ENCODE results near the gene WDR45B. TPM values are rescaled to one million over a fixed set of nuclear protein-coding genes. Genes with fewer than 3 reads are reported as not detected.

Gene WDR45B
- total and polyA plus RNA-seq, 2 experiments from 2014 or later: 87.3 to 87.8 TPM

DNA sequence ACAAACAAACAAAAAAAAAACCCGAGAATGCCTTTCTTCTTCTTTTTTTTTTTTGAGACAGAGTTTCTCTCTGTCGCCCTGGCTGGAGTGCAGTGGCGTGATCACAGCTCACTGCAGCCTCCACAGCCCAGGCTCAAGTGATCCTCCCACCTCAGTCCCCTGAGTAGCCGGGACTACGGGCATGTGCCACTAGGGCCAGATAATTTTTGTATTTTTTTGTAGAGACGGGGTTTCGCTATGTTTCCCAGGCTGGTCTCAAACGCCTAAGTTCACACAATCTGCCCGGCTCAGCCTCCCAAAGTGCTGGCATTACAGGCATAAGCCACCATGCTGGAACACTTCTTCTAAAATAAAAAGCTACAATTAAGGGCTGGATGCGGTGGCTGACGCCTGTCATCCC is 17.0 kb upstream of the WDR45B start:
- no peaks in the 10 kb centered on the region for H3K9me3 ChIP-seq (ENCODE audit: low read depth)
- DNase-seq: no peak
- peaks cover 8% of the 10 kb centered on the region; the same call in 1 of the 2 replicates for H3K4me1 ChIP-seq (ENCODE audit: insufficient read depth)
- in situ Hi-C loops (cut with MboI): no loop called here
- TF ChIP-seq EZH2phosphoT487 (IDR thresholded peaks at IDR 0.05; ENCODE audit: insufficient read depth, low read depth) (no peak), EZH2 (IDR thresholded peaks at IDR 0.05; ENCODE audit: insufficient read depth, poor library complexity, severe bottlenecking) (no peak)
- no peaks in the 10 kb centered on the region for H3K27me3 ChIP-seq (replicated peaks; ENCODE audit: insufficient read depth)
- no peaks in the 10 kb centered on the region for H3K36me3 ChIP-seq (ENCODE audit: low read depth)
- no peak overlapping the region for H3K9ac ChIP-seq
- no peak overlapping the region for H3K27ac ChIP-seq
- H3K4me3 ChIP-seq: no peak overlapping the region
- H3F3A ChIP-seq (ENCODE audit: insufficient read depth): no peaks in the 10 kb centered on the region
- H3K9me2 ChIP-seq (ENCODE audit: insufficient read depth): no peaks in the 10 kb centered on the region
- no peak overlapping the region for H2AFZ ChIP-seq
- WGBS, 2 experiments (ENCODE audit: low coverage in 1 of 2, low lambda C conversion rate in 2 of 2, missing lambda C conversion rate in 2 of 2): 85 to 88% methylated on average over 10 to 11 of the region's 11 CpGs
- no peaks in the 10 kb centered on the region for H3K79me2 ChIP-seq (ENCODE audit: insufficient read depth)
- H3K4me2 ChIP-seq (ENCODE audit: unreplicated experiment): no peak overlapping the region
- no peaks in the 10 kb centered on the region for H4K20me1 ChIP-seq (ENCODE audit: insufficient read depth)

DNA sequence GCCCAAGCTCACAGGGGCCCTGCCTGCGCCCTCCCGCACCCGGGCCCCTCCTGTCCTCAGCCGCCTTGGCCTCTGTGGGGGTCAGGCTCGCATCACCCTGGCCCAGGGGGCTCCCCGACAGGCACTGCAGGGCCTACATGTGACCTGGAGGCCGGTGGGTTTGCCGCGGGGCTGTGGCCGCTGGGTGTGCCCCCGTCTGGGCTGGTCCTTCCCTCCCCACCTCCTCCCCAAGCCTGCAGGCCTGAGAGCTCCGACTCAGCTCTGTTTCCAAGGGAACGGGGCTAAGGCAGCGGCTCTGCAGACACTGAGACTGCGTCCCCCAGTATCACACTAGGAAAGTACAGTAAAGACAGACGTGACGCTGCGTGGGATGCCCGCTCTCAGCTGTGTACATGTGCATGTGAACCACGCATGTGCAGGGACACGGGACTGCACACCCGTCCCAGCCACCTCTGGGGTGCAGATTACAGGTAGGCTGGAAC is 16.5 kb upstream of the WDR45B start:
- H3K79me2 ChIP-seq (ENCODE audit: insufficient read depth): no peaks in the 10 kb centered on the region
- DNase-seq: no peak
- H3K4me1 ChIP-seq (ENCODE audit: insufficient read depth): peaks cover 6% of the 10 kb centered on the region; the same call in 1 of the 2 replicates
- no peaks in the 10 kb centered on the region for H3K27me3 ChIP-seq (replicated peaks; ENCODE audit: insufficient read depth)
- in situ Hi-C loops (cut with MboI): no loop called here
- TF ChIP-seq EZH2phosphoT487 (IDR thresholded peaks at IDR 0.05; ENCODE audit: insufficient read depth, low read depth): no peak
- TF ChIP-seq EZH2 (IDR thresholded peaks at IDR 0.05; ENCODE audit: insufficient read depth, poor library complexity, severe bottlenecking): no peak
- 76 to 85% methylated on average over 19 to 22 of the region's 22 CpGs for WGBS, 2 experiments (ENCODE audit: low coverage in 1 of 2, low lambda C conversion rate in 2 of 2, missing lambda C conversion rate in 2 of 2)
- H3K27ac ChIP-seq: no peak overlapping the region
- H3K9ac ChIP-seq: no peak overlapping the region
- no peak overlapping the region for H2AFZ ChIP-seq
- no peaks in the 10 kb centered on the region for H3K36me3 ChIP-seq (ENCODE audit: low read depth)
- no peaks in the 10 kb centered on the region for H3F3A ChIP-seq (ENCODE audit: insufficient read depth)
- no peaks in the 10 kb centered on the region for H4K20me1 ChIP-seq (ENCODE audit: insufficient read depth)
- no peaks in the 10 kb centered on the region for H3K9me3 ChIP-seq (ENCODE audit: low read depth)
- H3K9me2 ChIP-seq (ENCODE audit: insufficient read depth): no peaks in the 10 kb centered on the region
- no peak overlapping the region for H3K4me3 ChIP-seq
- no peak overlapping the region for H3K4me2 ChIP-seq (ENCODE audit: unreplicated experiment)

DNA sequence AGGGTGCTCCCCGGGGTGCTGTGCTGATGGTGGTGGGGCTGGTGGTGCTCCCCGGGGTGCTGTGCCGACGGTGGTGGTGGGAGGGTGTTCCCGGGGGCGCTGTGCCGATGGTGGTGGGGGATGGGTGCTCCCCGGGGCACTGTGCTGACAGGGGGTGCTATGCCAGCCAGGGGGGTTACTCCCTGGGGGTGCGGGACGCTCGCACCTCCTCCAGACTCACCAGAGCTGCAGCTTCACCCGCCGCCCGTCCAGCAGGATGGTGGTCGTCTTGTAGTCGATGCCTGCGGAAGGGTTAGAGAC is 16.0 kb upstream of the WDR45B start:
- H2AFZ ChIP-seq: no peak overlapping the region
- no peaks in the 10 kb centered on the region for H3K79me2 ChIP-seq (ENCODE audit: insufficient read depth)
- no peaks in the 10 kb centered on the region for H3K9me2 ChIP-seq (ENCODE audit: insufficient read depth)
- H3K9me3 ChIP-seq (ENCODE audit: low read depth): no peaks in the 10 kb centered on the region
- H3K27me3 ChIP-seq (replicated peaks; ENCODE audit: insufficient read depth): no peaks in the 10 kb centered on the region
- 0 out of 2 replicates have a peak, but pooled peaks cover 3% of the 10 kb centered on the region for H3K4me1 ChIP-seq (ENCODE audit: insufficient read depth)
- no peaks in the 10 kb centered on the region for H3K36me3 ChIP-seq (ENCODE audit: low read depth)
- no peak overlapping the region for H3K4me3 ChIP-seq
- H3K9ac ChIP-seq: no peak overlapping the region
- no peak for DNase-seq
- TF ChIP-seq EZH2 (IDR thresholded peaks at IDR 0.05; ENCODE audit: insufficient read depth, poor library complexity, severe bottlenecking) (no peak), EZH2phosphoT487 (IDR thresholded peaks at IDR 0.05; ENCODE audit: insufficient read depth, low read depth) (no peak)
- no peaks in the 10 kb centered on the region for H3F3A ChIP-seq (ENCODE audit: insufficient read depth)
- in situ Hi-C loops (cut with MboI): no loop called here
- WGBS, 2 experiments (ENCODE audit: low coverage in 1 of 2, low lambda C conversion rate in 2 of 2, missing lambda C conversion rate in 2 of 2): 79 to 94% methylated on average over 9 to 17 of the region's 17 CpGs
- no peak overlapping the region for H3K27ac ChIP-seq
- no peaks in the 10 kb centered on the region for H4K20me1 ChIP-seq (ENCODE audit: insufficient read depth)
- H3K4me2 ChIP-seq (ENCODE audit: unreplicated experiment): no peak overlapping the region

DNA sequence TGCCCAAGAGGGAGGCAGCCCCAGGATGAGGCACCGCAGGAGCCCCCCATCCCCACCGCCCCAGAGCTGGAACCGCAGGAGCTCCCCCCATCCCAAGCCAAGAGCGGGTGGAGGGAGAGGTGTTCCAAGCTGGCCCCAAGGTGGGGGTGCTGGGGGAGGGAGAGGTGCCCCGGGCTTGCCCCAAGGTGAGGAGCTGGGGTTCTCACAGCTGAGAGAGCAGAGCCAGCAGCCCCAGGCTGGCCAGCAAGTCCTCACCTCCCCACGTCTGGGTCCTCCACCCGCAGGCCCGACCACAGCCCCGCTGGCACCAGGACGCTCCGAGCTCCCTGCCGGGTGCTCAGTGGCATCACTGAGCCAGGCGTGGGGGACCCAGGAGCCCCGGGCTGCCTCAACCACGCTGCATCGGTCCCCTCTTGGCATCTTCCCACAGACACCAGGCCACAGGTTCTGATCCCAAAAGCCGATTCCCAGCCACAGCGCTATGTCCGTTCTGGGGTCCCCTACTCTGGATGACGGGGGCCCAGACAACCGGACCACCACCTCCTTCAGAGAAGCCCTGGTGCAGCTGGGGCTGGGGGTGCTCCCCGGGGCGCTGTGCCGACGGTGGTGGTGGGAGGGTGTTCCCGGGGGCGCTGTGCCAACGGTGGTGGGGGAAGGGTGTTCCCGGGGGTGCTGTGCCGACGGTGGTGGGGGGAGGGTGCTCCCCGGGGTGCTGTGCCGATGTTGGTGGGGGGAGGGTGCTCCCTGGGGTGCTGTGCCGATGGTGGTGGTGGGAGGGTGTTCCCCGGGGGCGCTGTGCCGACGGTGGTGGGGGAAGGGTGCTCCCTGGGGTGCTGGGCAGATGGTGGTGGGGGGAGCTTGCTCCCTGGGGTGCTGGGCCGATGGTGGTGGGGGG is 15.4 kb upstream of the WDR45B start:
- Histone ChIP-seq H3K4me3 (no peak overlapping the region), H3K4me1 (ENCODE audit: insufficient read depth) (no peaks in the 10 kb centered on the region), H2AFZ (no peak overlapping the region), H3K36me3 (ENCODE audit: low read depth) (no peaks in the 10 kb centered on the region), H3K4me2 (ENCODE audit: unreplicated experiment) (no peak overlapping the region), H3K9me3 (ENCODE audit: low read depth) (no peaks in the 10 kb centered on the region), H4K20me1 (ENCODE audit: insufficient read depth) (no peaks in the 10 kb centered on the region), H3K27me3 (replicated peaks; ENCODE audit: insufficient read depth) (no peaks in the 10 kb centered on the region), H3K9ac (no peak overlapping the region), H3F3A (ENCODE audit: insufficient read depth) (no peaks in the 10 kb centered on the region), H3K79me2 (ENCODE audit: insufficient read depth) (no peaks in the 10 kb centered on the region), H3K9me2 (ENCODE audit: insufficient read depth) (no peaks in the 10 kb centered on the region), H3K27ac (no peak overlapping the region)
- in situ Hi-C loops (cut with MboI): no loop called here
- DNase-seq: no peak
- WGBS, 2 experiments (ENCODE audit: low coverage in 1 of 2, low lambda C conversion rate in 2 of 2, missing lambda C conversion rate in 2 of 2): 87 to 93% methylated on average over 23 to 33 of the region's 39 CpGs
- no peak for TF ChIP-seq EZH2 (IDR thresholded peaks at IDR 0.05; ENCODE audit: insufficient read depth, poor library complexity, severe bottlenecking)
- TF ChIP-seq EZH2phosphoT487 (IDR thresholded peaks at IDR 0.05; ENCODE audit: insufficient read depth, low read depth): no peak

All from GM23248 (cell line).